Type B pancreatic cell (in vitro differentiated cells): ENCODE data around the gene DNAJC9. TPM values are rescaled to one million over a fixed set of nuclear protein-coding genes. Genes with fewer than 3 reads are reported as not detected.
"Not testable (repeated sequence)": the region's sequence is repeated elsewhere in the genome, so short reads cannot be mapped to it uniquely, and the experiment has no call there.

ENCODE experiments used
- DNase-seq: peaks from one replicate; pipeline ENCODE4 v3.0.0; 2021; ENCODE audit warnings: mixed read lengths; ENCODE audit not compliant: unreplicated experiment; ENCODE audit errors: extremely low spot score
- H3K27ac Mint-ChIP-seq: 2 replicates; pipeline ENCODE4 v1.8.0; 2021; ENCODE audit warnings: mild to moderate bottlenecking, mixed read lengths
- H3K27me3 Mint-ChIP-seq: 2 replicates; pipeline ENCODE4 v1.8.0; 2021; ENCODE audit warnings: mixed read lengths
- H3K36me3 Mint-ChIP-seq: 2 replicates; pipeline ENCODE4 v1.8.0; 2021; ENCODE audit warnings: mixed read lengths
- H3K4me1 Mint-ChIP-seq: one replicate; pipeline ENCODE4 v1.8.0; 2021; ENCODE audit warnings: mixed read lengths; ENCODE audit not compliant: unreplicated experiment
- H3K4me3 Mint-ChIP-seq: 2 replicates; pipeline ENCODE4 v1.8.0; 2021; ENCODE audit warnings: mild to moderate bottlenecking, mixed read lengths
- H3K9me3 Mint-ChIP-seq: 2 replicates; pipeline ENCODE4 v1.8.0; 2021; ENCODE audit warnings: mixed read lengths
- total RNA-seq: library from RNA; stranded (reverse); gene quantifications from 2 replicates; pipeline ENCODE4 v1.2.1, GENCODE V29; 2021; ENCODE audit warnings: low replicate concordance
- TF ChIP-seq, protein P1 (sequence below): fragments of 200-600 bp; sonication (generic); conservative IDR thresholded peaks from 2 replicates; pipeline ENCODE4 v1.5.0; 2021; ENCODE audit warnings: antibody characterized with exemption, mild to moderate bottlenecking

DNAJC9 gene
- total RNA-seq, 1 donor from 2014 or later, result 41.8 TPM

DNA sequence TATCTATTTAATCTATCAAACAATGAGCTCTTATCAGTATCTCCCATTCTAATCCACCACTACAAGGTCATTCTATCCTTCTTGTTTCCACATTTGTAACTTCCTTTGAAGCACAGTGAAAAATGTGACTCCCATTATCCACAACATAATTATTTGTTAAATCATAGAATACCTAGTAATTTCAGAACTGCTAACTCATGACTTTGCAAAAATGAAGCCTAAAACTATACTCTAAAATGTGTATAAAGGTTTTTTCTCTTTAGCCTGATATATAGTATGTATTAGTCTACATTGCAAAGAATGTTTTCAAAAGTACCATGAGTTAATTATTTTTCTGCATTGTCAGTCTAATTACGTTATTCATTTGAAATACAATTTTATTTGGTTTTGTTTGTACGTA is 17.4 kb upstream of the DNAJC9 start:
- Mint-ChIP-seq H3K9me3 (no peaks in the 10 kb centered on the region), H3K27ac (no peak overlapping the region), H3K4me3 (no peak overlapping the region), H3K4me1 (no peaks in the 10 kb centered on the region), H3K27me3 (peaks cover 2% of the 10 kb centered on the region), H3K36me3 (no peaks in the 10 kb centered on the region)
- TF ChIP-seq, protein P1, sequence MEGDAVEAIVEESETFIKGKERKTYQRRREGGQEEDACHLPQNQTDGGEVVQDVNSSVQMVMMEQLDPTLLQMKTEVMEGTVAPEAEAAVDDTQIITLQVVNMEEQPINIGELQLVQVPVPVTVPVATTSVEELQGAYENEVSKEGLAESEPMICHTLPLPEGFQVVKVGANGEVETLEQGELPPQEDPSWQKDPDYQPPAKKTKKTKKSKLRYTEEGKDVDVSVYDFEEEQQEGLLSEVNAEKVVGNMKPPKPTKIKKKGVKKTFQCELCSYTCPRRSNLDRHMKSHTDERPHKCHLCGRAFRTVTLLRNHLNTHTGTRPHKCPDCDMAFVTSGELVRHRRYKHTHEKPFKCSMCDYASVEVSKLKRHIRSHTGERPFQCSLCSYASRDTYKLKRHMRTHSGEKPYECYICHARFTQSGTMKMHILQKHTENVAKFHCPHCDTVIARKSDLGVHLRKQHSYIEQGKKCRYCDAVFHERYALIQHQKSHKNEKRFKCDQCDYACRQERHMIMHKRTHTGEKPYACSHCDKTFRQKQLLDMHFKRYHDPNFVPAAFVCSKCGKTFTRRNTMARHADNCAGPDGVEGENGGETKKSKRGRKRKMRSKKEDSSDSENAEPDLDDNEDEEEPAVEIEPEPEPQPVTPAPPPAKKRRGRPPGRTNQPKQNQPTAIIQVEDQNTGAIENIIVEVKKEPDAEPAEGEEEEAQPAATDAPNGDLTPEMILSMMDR, result no peak
- no peak for DNase-seq

DNA sequence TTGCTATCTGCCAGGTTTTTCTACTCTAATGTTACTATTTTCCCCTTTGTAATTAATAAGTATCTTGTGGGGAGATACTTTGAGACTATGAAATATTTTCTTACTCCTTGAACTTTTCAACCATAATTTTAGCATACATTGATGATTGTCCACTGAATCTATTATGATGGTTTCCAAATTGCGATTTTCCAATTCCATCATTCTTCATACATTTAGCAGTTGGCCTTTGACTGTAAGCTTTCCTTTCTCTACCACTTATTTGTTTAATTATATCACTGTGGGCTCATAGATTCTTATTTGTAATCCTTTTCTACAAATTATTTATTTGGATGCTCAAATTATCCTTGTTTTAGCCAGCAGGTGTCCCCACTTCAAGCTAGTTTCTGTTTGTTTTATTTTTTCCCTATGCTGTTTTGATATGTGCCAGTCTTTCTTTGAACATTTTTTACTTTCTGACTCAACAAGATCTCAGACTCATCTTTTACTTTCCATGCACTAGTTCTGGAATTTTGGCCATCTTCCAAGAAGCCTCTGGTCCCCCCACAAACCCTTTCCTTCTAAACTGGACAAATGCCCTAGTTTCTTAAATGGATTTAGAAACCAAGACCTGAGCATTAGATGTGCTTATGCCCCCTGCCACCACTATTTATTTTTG is 16.8 kb upstream of the DNAJC9 start:
- TF ChIP-seq, protein P1, result peak; percentile 74
- Mint-ChIP-seq H3K9me3 (no peaks in the 10 kb centered on the region), H3K27me3 (no peaks in the 10 kb centered on the region), H3K27ac (no peak overlapping the region), H3K4me1 (no peaks in the 10 kb centered on the region), H3K4me3 (no peak overlapping the region), H3K36me3 (no peaks in the 10 kb centered on the region)
- no peak for DNase-seq

DNA sequence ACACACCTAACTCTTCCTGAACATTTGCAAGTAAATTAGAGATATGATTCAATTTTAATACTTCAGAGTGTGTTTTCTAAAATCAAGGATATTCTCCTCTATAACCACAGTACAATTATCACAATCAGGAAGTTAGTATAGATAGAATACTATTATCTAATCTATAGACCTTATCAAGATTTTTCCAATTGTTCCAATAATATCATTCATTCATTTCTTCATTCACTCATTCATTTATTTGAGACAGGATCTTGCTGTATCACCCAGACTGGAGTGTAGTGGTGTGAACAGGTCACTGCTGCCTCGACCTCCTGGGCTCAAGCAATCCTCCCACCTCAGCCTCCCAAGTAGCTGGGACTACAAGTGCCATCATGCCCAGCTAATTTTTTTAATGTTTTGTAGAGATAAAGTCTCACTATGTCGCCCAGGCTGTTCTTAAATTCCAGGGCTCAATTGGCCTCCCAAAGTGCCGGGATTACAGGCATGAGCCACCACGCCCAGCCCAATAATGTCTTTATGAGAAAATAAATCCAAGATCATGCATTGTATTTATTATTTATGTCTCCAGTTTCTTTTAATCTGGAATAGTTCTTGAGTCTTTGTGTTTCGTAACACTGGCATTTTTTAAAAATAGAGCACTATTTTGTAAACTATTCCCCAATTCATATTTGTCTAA is 16.0 kb upstream of the DNAJC9 start:
- H3K9me3 Mint-ChIP-seq, result no peaks in the 10 kb centered on the region
- no peaks in the 10 kb centered on the region for H3K27me3 Mint-ChIP-seq
- H3K4me1 Mint-ChIP-seq, result no peaks in the 10 kb centered on the region
- no peak overlapping the region for H3K27ac Mint-ChIP-seq
- H3K36me3 Mint-ChIP-seq, result no peaks in the 10 kb centered on the region
- TF ChIP-seq, protein P1, result no peak
- no peak overlapping the region for H3K4me3 Mint-ChIP-seq
- DNase-seq, result no peak

DNA sequence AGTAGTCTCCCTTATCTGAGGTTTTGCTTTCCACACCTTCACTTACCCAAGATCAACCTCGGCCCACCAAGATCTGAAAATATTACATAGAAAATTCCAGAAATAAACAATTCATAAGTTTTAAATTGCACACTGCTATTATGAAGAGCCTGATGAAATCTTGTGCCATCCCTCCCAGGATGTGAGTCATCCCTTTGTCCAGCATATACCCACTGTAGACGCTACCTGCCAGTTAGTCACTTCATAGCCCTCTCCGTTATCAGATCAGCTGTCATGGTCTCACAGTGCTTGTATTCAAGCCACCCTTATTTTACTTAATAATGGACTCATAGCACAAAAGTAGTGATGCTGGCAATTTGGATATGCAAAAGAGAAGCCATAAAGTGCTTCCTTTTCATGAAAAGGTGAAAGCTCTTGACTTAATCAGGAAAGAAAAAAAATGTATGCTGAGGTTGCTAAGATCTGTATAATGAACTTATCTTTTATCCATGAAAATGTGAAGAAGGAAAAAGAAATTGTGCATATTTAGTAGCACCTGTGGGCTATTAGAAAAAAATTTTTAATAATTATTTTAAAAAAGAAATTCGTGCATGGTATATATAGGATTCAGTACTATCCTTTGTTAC is 15.2 kb upstream of the DNAJC9 start:
- no peaks in the 10 kb centered on the region for H3K36me3 Mint-ChIP-seq
- no peaks in the 10 kb centered on the region for H3K27me3 Mint-ChIP-seq
- DNase-seq, result no peak
- no peak overlapping the region for H3K27ac Mint-ChIP-seq
- H3K9me3 Mint-ChIP-seq, result no peaks in the 10 kb centered on the region
- TF ChIP-seq, protein P1, result no peak
- H3K4me3 Mint-ChIP-seq, result no peak overlapping the region
- no peaks in the 10 kb centered on the region for H3K4me1 Mint-ChIP-seq

DNA sequence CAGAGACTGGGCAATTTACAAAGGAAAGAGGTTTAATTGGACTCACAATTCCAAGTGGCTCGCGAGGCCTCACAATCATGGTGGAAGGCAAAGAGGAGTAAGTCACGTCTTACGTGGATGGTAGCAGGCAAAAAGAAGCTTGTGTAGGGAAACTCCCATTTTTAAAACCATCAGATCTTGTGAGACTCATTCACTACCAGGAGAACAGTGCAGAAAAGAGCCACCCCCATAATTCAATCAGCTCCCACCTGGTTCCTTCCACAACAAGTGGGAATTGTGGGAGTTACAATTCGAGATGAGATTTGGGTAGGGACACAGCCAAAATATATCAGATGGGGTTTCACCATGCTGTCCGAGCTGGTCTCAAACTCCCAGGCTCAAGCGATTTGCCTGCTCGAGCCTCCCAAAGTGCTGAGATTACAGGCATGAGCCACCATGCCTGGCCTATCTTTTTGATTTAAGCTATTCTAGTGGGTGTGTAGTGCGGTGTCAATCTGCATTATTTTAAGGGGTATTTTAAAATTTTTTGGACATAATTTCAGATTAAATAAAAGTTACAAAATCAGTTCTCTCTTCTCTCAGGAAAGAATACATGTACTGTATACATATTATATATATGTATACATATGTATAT is 14.4 kb upstream of the DNAJC9 start:
- no peaks in the 10 kb centered on the region for H3K27me3 Mint-ChIP-seq
- H3K27ac Mint-ChIP-seq, result no peak overlapping the region
- no peaks in the 10 kb centered on the region for H3K9me3 Mint-ChIP-seq
- no peak overlapping the region for H3K4me3 Mint-ChIP-seq
- DNase-seq, result no peak
- TF ChIP-seq, protein P1, result no peak
- H3K36me3 Mint-ChIP-seq, result no peaks in the 10 kb centered on the region
- H3K4me1 Mint-ChIP-seq, result no peaks in the 10 kb centered on the region

DNA sequence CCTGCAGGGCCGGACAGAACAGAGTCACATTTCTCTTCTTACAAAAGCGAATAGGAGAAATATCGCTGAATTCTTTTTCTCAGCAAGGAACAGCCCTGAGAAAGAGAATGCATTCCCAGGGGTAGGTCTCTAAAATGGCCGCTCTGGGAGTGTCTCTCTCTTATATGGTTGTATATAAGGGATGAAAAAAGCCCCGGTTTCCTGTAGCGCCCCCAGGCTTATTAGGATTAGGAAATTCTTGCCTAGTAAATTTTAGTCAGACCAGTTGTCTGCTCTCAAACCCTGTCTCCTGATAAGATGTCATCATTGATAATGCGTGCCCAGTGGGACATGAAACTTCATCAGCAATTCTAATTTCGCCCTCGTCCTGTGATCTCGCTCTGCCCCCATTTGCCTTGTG is 11.6 kb upstream of the DNAJC9 start:
- H3K36me3 Mint-ChIP-seq, H3K27ac Mint-ChIP-seq, H3K27me3 Mint-ChIP-seq, H3K9me3 Mint-ChIP-seq, DNase-seq, H3K4me3 Mint-ChIP-seq, H3K4me1 Mint-ChIP-seq: not testable (repeated sequence)
